ENCODE data around the gene OSTN.

OSTN gene

GRCh38 chr3:191300422-191300821 is 101.4 kb downstream of the OSTN start:
- Histone ChIP-seq H3K9me3 (ENCODE audit: insufficient read depth, low read depth, low read length) (no peaks in the 10 kb centered on the region), H3K4me2 (ENCODE audit: low read depth, low read length, poor library complexity, severe bottlenecking) (no peak overlapping the region), H3F3A (ENCODE audit: low read depth) (no peaks in the 10 kb centered on the region), H2AFZ (ENCODE audit: low read length) (no peak overlapping the region), H3K4me1 (ENCODE audit: insufficient read depth, low read length, poor library complexity, severe bottlenecking) (no peaks in the 10 kb centered on the region), H3K4me3 (ENCODE audit: low read length, poor library complexity, severe bottlenecking) (no peak overlapping the region), H3K27me3 (ENCODE audit: insufficient read depth, low read length, poor library complexity, severe bottlenecking) (no peaks in the 10 kb centered on the region), H4K20me1 (ENCODE audit: insufficient read depth, low read length, poor library complexity, severe bottlenecking) (no peaks in the 10 kb centered on the region), H3K36me3 (ENCODE audit: insufficient read depth, low read length) (no peaks in the 10 kb centered on the region), H3K9ac (ENCODE audit: low read depth, low read length, poor library complexity, severe bottlenecking) (no peak overlapping the region), H3K79me2 (ENCODE audit: insufficient read depth, low read length) (no peaks in the 10 kb centered on the region), H3K9me2 (replicated peaks; ENCODE audit: low read depth, low read length) (no peaks in the 10 kb centered on the region)
- TF ChIP-seq EZH2phosphoT487 (IDR thresholded peaks at IDR 0.05; ENCODE audit: borderline replicate concordance) (no peak), CTCF (conservative IDR thresholded peaks at IDR 0.05; ENCODE audit: low read length) (no peak)

- no peak overlapping the region for H2AFZ ChIP-seq (ENCODE audit: low read length)
- no peaks in the 10 kb centered on the region for H3K27me3 ChIP-seq (ENCODE audit: insufficient read depth, low read length, poor library complexity, severe bottlenecking)
- H3K9me2 ChIP-seq (replicated peaks; ENCODE audit: low read depth, low read length): no peaks in the 10 kb centered on the region
- H3K79me2 ChIP-seq (ENCODE audit: insufficient read depth, low read length): no peaks in the 10 kb centered on the region
- H3K4me2 ChIP-seq (ENCODE audit: low read depth, low read length, poor library complexity, severe bottlenecking): no peak overlapping the region
- H3K36me3 ChIP-seq (ENCODE audit: insufficient read depth, low read length): no peaks in the 10 kb centered on the region
- no peaks in the 10 kb centered on the region for H3F3A ChIP-seq (ENCODE audit: low read depth)
- no peak overlapping the region for H3K4me3 ChIP-seq (ENCODE audit: low read length, poor library complexity, severe bottlenecking)
- H3K4me1 ChIP-seq (ENCODE audit: insufficient read depth, low read length, poor library complexity, severe bottlenecking): no peaks in the 10 kb centered on the region
- TF ChIP-seq CTCF (conservative IDR thresholded peaks at IDR 0.05; ENCODE audit: low read length): no peak
- no peak for TF ChIP-seq EZH2phosphoT487 (IDR thresholded peaks at IDR 0.05; ENCODE audit: borderline replicate concordance)
- no peak overlapping the region for H3K9ac ChIP-seq (ENCODE audit: low read depth, low read length, poor library complexity, severe bottlenecking)
- H3K9me3 ChIP-seq (ENCODE audit: insufficient read depth, low read depth, low read length): no peaks in the 10 kb centered on the region
- H4K20me1 ChIP-seq (ENCODE audit: insufficient read depth, low read length, poor library complexity, severe bottlenecking): no peaks in the 10 kb centered on the region
These were observed 102.0 kb downstream of the OSTN start for GRCh38 chr3:191301017-191301416.

- H4K20me1 ChIP-seq (ENCODE audit: insufficient read depth, low read length, poor library complexity, severe bottlenecking): no peaks in the 10 kb centered on the region
- H3F3A ChIP-seq (ENCODE audit: low read depth): no peaks in the 10 kb centered on the region
- H3K27me3 ChIP-seq (ENCODE audit: insufficient read depth, low read length, poor library complexity, severe bottlenecking): no peaks in the 10 kb centered on the region
- H3K4me2 ChIP-seq (ENCODE audit: low read depth, low read length, poor library complexity, severe bottlenecking): no peak overlapping the region
- H3K4me3 ChIP-seq (ENCODE audit: low read length, poor library complexity, severe bottlenecking): no peak overlapping the region
- H3K9me3 ChIP-seq (ENCODE audit: insufficient read depth, low read depth, low read length): no peaks in the 10 kb centered on the region
- no peak for TF ChIP-seq EZH2phosphoT487 (IDR thresholded peaks at IDR 0.05; ENCODE audit: borderline replicate concordance)
- no peaks in the 10 kb centered on the region for H3K36me3 ChIP-seq (ENCODE audit: insufficient read depth, low read length)
- H3K79me2 ChIP-seq (ENCODE audit: insufficient read depth, low read length): no peaks in the 10 kb centered on the region
- H3K9ac ChIP-seq (ENCODE audit: low read depth, low read length, poor library complexity, severe bottlenecking): no peak overlapping the region
- no peaks in the 10 kb centered on the region for H3K4me1 ChIP-seq (ENCODE audit: insufficient read depth, low read length, poor library complexity, severe bottlenecking)
- no peak overlapping the region for H2AFZ ChIP-seq (ENCODE audit: low read length)
- H3K9me2 ChIP-seq (replicated peaks; ENCODE audit: low read depth, low read length): no peaks in the 10 kb centered on the region
These were observed 102.9 kb downstream of the OSTN start for GRCh38 chr3:191301782-191302411.

- no peaks in the 10 kb centered on the region for H3K4me1 ChIP-seq (ENCODE audit: insufficient read depth, low read length, poor library complexity, severe bottlenecking)
- no peaks in the 10 kb centered on the region for H3F3A ChIP-seq (ENCODE audit: low read depth)
- H3K36me3 ChIP-seq (ENCODE audit: insufficient read depth, low read length): no peaks in the 10 kb centered on the region
These were observed 103.4 kb downstream of the OSTN start for GRCh38 chr3:191302451-191302850.

More at GRCh38 chr3:191302451-191302850, 103.4 kb downstream of the OSTN start:
- no peak for TF ChIP-seq EZH2phosphoT487 (IDR thresholded peaks at IDR 0.05; ENCODE audit: borderline replicate concordance)
- no peak for TF ChIP-seq CTCF (conservative IDR thresholded peaks at IDR 0.05; ENCODE audit: low read length)
- no peak overlapping the region for H3K4me3 ChIP-seq (ENCODE audit: low read length, poor library complexity, severe bottlenecking)
- H3K27me3 ChIP-seq (ENCODE audit: insufficient read depth, low read length, poor library complexity, severe bottlenecking): no peaks in the 10 kb centered on the region
- no peaks in the 10 kb centered on the region for H3K79me2 ChIP-seq (ENCODE audit: insufficient read depth, low read length)
- H2AFZ ChIP-seq (ENCODE audit: low read length): no peak overlapping the region
- H3K9me3 ChIP-seq (ENCODE audit: insufficient read depth, low read depth, low read length): no peaks in the 10 kb centered on the region
- no peak overlapping the region for H3K4me2 ChIP-seq (ENCODE audit: low read depth, low read length, poor library complexity, severe bottlenecking)
- H3K9me2 ChIP-seq (replicated peaks; ENCODE audit: low read depth, low read length): no peaks in the 10 kb centered on the region
- no peaks in the 10 kb centered on the region for H4K20me1 ChIP-seq (ENCODE audit: insufficient read depth, low read length, poor library complexity, severe bottlenecking)
- no peak overlapping the region for H3K9ac ChIP-seq (ENCODE audit: low read depth, low read length, poor library complexity, severe bottlenecking)

Data from Loucy (cell line).